Renal cortex interstitium (tissue), 15 donors: ENCODE results near the gene JAK3. TPM values are rescaled to one million over a fixed set of nuclear protein-coding genes. Genes with fewer than 3 reads are reported as not detected.
"Not testable (repeated sequence)": the region's sequence is repeated elsewhere in the genome, so short reads cannot be mapped to it uniquely, and the experiment has no call there.

Experiments
- DNase-seq, 11 donors: peaks; one replicate each; pipeline ENCODE4 v3.0.0-alpha.2; 2013; ENCODE audit warnings: low read depth in 9 of 11, low spot score in 4 of 11; ENCODE audit errors: extremely low read depth in 1 of 11
- long read RNA-seq, 16 experiments: transcript quantifications; one replicate each; lab custom pipeline, GENCODE V29; 2026
- polyA plus RNA-seq, 3 donors: library from polyadenylated mRNA; unstranded; fragments of 120-200 nt; gene quantifications; one replicate each; pipeline ENCODE4 v1.2.1, GENCODE V29; 2013; ENCODE audit not compliant: insufficient read length in 3 of 3

Gene JAK3
- 1 to 10 TPM; 3.2 to 4.5 (median 3.3) TPM for polyA plus RNA-seq
- long read RNA-seq, donor 1 = 0 reads
- long read RNA-seq, donor 2 = 0 reads
- long read RNA-seq, donor 3 = 0 reads
- long read RNA-seq, donor 4 = 0 reads
- long read RNA-seq, donor 5 = 0 reads
- long read RNA-seq, donor 6 = 0 reads
- long read RNA-seq, donor 7 = 0 reads
- long read RNA-seq, donor 8 = 0 reads
- long read RNA-seq, donor 9 = 0 reads
- long read RNA-seq, donor 10 = 0 reads
- long read RNA-seq, donor 11 = 0 reads
- long read RNA-seq, donor 12 = 0 reads
- long read RNA-seq, donor 13 = 0 reads
- long read RNA-seq, donor 14 = 0 reads
- long read RNA-seq, donor 15 = 0 reads
- long read RNA-seq, donor 16 = 0 reads

DNA sequence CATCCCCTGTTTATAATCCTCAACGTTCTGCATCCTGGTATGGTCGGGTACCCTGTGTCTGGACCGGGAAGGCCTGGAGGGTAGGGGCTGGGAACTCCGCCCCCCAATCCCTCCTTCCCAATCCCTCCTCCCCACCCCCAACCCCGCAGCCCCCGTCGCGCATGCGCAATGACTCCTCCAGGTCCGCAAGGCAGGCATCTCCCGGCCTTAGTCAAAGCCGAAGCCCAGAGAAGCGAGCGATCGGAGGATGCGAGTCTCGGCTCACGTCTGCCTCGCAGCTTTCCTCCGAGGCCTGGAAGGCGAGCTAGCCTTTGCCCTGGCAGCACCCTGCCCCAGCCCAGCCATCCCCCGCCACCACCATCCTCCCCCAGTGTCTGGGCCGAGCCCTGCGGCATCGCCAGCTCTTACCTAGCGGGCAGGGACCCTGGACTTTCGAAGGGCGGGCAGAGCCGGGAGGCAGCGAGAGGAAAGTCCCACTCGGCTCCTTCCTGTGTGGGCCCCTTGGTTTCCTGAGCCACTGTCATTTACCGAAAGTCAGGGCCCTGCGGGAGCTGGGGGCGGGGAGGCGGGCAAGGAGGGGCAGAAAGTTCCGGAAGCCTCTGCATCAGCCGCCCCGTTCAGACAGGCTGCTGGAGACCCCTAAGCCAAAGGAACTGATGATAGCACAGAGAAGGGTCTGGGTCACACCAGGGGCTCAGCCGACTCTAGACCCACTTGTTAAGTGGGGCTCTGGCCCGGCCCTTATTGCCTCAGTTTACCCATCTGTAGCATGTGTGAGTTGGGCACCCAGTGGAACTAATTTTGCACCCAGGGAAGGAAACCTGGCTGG lies at the start of gene JAK3:
JAK3 (minus strand) TSS at position 445 of the 829 bp plus-strand sequence. CDS start 3,565 bp downstream, outside the sequence.
- peak in 9 of 11 donors; percentile 61 to 79 (median 65) for DNase-seq

DNA sequence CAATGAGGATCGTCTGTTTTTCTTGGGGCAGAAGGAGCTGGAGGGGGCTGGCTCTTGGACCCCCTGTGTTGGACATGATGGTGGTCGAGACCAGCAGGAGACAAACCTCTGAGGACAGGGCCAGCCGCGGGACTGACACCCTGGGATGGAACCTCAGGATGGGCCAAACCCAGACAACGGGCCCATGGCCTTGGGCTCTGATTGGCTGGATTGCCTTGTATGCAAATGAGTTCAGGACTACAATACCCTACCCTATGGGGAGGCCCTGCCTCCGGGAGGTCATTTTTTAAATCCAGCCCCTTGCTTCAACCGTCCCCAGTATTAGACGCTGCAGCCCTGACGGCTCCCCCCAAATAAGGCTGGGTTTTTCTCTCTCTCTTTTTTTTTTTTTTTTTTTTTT lies 46.0 kb upstream of the JAK3 start:
- no peak for DNase-seq

DNA sequence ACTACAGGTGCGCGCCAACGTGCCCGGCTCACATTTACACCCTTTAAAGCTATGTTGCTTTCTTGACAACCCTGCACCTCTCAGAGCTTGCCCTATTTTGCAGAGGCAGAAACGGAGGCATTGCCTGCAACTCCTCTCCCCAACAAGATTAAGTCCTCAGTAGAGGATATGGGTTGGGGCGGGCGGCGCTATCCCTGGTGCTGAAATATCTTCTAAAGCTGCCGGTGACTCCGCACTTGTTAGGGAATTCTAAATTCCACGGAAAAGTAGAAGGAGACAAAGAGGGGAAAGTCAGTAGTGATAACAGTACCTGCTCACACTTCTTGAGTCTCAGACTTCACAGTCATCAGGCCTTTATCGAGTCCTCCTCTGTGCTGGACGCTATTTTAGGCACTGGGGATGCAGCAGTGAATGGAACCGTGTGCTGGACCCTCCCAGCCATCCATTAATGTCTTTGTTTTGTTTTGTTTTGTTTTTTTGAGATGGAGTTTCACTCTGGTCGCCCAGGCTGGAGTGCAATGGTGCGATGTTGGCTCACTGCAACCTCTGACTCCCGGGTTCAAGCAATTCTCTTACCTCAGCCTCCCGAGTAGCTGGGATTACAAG lies 41.9 kb upstream of the JAK3 start:
- peak; percentile 23 to 69 (median 51) for DNase-seq

DNA sequence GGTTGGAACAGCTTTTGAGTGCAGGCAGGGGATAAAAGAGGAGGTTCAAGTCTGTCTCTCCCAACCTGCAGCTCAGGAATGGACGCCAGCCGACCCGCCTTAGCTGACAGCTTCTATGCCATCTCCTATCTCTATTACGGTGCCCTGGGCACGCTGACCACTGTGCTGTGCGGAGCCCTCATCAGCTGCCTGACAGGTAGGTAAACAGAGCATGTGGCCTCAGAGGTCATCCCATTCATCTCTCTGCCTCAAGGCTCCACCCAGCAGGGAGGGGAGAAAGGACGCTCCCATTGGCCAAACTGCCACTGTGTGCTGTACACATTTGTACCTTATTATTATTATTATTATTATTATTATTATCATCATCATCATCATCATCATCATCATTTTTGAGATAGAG lies 40.5 kb upstream of the JAK3 start:
- no peak for DNase-seq

DNA sequence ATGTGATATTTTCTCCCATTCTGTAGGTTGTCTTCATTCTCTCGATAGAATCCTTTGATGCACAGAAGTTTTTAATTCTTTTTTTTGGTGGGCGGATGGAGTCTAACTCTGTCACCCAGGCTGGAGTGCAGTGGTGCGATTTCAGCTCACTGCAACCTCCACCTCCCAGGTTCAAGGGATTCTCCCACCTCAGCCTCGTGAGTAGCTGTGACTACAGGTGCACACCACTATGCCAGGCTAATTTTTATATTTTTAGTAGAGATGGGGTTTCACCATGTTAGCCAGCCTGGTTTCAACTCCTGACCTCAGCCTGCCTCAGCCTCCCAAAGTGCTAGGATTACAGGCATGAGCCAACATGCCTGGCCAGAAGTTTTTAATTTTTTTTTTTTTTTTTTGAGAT lies 39.4 kb upstream of the JAK3 start:
- DNase-seq = not testable (repeated sequence)

DNA sequence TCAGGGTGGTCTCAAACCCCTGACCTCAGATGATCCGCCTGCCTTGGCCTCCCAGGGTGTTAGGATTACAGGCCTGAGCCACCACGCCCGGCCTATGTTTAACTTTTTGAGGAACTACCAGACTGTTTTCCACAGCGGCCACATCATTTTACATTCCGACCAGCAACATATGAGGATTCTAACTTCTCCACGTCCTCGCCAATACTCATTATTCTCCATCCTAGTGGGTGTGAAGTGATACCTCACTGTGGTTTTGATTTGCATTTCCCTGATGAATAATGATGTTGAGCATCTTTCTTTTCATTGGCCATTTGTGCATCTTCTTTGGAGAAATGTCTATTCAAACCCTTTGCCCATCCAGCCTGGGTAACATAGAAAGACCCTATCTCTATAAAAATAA lies 38.7 kb upstream of the JAK3 start:
- no peak for DNase-seq

DNA sequence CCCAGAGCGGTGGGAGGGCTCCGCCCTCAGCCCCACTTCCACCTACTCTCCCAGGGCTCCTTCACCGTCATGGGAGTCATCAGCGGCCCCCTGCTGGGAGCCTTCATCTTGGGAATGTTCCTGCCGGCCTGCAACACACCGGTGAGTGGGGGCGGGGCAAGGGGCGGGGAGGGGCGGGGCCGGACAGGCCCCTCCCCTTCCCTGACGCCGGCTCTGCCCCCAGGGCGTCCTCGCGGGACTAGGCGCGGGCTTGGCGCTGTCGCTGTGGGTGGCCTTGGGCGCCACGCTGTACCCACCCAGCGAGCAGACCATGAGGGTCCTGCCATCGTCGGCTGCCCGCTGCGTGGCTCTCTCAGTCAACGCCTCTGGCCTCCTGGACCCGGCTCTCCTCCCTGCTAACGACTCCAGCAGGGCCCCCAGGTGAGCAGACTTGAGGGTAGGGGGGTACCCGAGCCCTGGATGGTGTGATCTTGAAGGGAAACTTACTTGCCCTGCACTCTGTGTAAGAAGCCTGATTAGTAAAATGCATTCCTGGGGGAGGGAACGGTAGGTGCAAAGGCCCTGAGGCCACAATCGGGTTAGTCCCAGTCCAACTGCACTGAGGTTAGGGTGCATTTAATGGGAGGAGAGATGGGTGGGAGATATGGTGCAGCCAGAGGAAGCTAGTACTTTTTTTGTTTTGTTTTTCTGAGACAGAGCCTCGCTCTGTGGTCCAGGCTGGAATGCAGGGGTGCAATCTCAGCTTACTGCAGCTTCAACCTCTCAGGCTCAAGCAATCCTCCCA lies 36.0 kb upstream of the JAK3 start:
- no peak for DNase-seq

DNA sequence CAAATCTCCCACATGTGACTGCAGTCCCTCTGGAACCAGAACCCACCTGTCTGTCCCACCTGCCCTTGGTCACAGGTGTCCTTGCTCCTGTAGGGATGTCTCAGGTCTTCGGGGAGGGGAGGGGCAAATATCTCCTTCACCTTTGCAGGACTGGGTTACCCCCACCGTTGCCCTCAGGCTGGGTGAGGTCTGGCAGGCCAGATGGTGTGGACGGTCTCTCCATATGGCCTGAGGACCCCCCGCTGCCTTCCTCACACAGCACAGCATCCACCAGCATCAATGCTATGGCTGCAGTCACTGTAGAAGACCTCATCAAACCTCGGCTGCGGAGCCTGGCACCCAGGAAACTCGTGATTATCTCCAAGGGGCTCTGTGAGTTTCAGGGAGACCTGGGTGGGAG lies 33.9 kb upstream of the JAK3 start:
- DNase-seq = no peak

DNA sequence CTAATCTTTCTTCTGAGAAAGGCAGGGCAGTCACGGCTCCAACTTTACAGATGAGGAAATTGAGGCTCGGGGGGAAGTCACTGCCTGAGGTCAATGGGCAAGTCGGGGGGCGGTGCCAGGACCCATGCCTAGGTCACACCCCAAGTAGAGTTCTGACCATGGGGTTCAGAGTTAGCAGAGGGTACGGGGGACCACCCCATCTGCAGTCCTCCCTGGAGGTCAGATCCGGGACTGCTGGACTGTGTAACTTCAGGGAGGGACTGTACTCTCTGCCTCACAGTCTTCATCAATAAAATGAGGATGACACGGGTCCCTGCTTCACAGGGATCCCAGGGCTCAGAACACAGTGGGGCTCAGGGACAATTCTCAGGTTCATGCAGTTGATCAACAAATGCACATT lies 31.7 kb upstream of the JAK3 start:
- DNase-seq = no peak

DNA sequence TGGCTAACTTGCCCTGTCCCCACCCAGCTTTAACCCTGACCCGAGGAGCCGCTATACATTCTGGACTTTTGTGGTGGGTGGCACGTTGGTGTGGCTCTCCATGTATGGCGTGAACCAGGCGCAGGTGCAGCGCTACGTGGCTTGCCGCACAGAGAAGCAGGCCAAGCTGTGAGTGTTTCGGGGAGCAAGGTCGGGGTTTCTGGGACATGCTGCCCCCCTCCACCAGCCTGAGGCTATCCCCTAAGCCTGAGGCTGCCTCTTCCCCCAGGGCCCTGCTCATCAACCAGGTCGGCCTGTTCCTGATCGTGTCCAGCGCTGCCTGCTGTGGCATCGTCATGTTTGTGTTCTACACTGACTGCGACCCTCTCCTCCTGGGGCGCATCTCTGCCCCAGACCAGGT lies 29.9 kb upstream of the JAK3 start:
- DNase-seq = no peak

DNA sequence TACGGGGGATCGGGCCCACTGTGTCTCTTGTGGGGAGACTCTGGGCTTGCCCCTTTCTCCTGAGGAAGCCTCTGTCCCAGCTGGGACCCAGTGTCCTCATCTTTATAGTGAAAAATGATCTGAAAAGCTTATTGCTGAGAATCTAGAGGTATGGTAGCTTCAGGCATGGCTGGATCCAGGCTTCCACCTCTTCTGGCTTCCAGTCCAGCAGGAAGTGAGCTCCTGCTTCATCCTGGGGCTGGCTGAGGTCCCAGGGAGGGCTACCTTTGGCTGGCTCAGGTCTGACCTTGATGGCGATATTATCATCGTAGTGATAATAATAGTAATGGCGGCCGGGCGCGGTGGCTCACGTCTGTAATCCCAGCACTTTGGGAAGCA lies 27.0 kb upstream of the JAK3 start:
- no peak for DNase-seq

DNA sequence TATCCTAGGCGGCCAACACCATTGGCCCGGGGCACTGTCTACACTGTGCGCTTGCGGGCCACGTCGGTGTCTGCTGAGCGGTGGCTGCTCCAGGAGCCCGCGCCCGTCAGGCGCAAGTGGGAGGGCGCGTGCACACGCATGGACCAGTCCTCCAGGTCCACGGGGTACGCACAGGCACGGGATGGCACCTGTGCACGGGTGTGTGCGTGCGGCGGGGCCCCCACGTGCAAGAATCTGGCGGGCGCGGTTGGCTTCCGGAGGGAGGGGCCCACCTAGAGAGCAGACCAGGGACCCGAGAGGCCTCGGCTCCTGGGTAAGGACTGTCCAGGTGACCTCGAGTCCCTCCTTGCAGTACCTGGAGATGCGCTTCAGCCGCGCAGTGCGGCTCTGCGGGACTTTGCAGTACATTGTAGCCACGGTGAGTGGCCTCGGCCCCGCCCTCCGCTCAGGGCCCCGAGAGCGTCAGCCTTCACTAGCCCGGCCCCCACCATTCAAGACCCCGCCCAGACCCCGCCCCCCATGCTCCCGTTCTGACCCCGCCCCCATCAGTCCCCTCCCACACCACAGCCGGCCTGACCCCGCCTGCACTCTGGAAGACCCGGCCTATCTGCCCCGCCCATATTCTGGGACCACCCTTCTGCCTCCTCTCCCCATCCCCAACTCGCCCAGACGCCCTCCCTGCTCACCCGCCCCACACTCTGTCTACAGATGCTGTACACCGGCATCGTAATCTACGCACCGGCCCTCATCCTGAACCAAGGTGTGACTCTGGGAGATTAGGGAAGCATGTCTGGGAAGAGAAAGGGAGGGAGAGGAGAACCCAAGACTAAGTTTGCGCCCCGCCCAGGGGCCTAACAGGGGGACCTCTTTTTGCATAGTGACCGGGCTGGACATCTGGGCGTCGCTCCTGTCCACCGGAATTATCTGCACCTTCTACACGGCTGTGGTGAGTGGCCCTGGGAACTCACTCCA lies 26.3 kb upstream of the JAK3 start:
- DNase-seq = no peak

DNA sequence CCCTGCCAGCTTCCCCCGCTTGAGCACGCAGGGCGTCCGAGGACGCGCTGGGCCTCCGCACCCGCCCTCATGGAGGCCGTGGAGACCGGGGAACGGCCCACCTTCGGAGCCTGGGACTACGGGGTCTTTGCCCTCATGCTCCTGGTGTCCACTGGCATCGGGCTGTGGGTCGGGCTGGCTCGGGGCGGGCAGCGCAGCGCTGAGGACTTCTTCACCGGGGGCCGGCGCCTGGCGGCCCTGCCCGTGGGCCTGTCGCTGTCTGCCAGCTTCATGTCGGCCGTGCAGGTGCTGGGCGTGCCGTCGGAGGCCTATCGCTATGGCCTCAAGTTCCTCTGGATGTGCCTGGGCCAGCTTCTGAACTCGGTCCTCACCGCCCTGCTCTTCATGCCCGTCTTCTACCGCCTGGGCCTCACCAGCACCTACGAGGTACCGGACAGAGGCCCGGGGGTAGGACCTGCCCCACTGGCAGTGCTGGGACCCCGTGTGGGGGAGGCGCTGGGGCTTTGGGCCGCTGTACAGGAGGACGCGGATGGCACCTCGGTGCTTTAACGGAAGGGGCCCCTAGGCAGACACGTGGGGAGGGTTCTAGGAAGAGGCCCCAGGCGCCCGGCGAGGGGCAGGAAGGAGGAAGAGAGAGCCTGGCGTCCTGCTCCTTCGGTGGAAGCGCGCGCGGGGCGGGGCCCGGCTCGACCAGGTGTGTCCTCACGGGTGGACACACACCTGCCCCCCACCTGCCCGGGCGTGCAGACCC lies 24.6 kb upstream of the JAK3 start:
- DNase-seq = no peak

DNA sequence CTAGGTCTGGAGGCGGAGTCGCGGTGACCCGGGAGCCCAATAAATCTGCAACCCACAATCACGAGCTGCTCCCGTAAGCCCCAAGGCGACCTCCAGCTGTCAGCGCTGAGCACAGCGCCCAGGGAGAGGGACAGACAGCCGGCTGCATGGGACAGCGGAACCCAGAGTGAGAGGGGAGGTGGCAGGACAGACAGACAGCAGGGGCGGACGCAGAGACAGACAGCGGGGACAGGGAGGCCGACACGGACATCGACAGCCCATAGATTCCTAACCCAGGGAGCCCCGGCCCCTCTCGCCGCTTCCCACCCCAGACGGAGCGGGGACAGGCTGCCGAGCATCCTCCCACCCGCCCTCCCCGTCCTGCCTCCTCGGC lies 24.1 kb upstream of the JAK3 start, which contains the start of gene SLC5A5:
SLC5A5 (plus strand) TSS at position 68 of the 373 bp plus-strand sequence. CDS start 375 bp downstream, outside the sequence.
- no peak for DNase-seq

DNA sequence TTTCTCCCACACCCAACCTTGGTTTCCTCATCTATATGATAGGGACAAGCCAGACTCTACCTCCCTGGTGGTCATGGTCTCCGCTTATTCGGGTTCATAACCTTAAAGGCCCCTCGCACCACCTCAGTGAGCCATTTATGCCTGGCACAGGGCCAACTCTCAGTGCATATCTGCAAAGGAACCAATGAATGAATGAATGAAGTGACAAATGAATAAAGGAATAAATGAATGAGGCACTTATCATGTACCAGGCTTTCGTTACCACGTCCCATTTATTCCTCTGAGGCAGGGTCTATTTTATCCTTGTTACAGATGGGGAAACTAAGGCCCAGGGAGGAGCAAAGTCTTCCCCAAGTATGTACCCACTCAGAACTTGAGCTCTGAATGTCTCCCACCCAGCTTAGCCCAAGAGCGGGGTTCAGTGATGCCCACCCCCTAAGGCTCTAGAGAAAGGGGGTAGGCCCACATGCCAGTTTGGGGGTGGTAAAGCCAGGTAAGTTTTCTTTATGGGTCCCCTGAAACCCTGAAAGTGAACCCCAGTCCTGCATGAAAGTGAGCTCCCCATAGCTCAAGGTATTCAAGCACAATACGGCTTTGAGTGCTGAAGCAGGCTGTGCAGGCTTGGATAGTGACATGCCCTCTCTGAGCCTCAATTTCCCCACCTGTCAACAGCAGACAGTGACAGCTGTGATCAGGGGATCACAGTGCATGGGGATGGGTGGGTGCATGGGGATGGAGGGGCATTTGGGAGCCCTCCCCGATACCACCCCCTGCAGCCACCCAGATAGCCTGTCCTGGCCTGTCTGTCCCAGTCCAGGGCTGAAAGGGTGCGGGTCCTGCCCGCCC lies 23.5 kb upstream of the JAK3 start:
- DNase-seq = no peak

DNA sequence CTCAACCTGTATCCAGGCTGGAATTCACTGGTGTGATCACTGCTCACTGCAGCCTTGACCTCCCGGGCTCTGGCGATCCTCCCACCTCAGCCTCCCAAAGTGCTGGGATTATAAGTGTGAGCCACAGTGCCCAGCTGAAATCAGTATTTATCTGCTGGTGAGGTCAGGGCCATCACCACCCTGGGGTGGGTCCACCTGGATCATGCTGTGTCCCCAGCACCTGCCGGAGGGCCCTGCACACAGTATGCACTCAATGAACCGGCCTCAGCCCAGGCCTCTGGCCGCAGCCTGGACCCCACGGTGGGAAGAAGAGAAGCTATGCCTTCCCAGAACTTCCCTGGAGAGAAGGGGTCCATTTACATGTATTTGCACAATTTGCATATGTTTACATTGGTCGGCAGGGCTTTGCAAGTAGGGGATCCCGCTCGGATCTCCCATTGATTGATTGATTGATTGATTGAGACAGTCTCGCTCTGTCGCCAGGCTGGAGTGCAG lies 21.4 kb upstream of the JAK3 start:
- no peak for DNase-seq
